ENCODE measurements around the gene SENP7. TPM values are rescaled to one million over a fixed set of nuclear protein-coding genes. Genes with fewer than 3 reads are reported as not detected.

The SENP7 gene
- total and polyA plus RNA-seq, 12 donors, result 6.2 to 43.0 (median 12.4) TPM

DNA sequence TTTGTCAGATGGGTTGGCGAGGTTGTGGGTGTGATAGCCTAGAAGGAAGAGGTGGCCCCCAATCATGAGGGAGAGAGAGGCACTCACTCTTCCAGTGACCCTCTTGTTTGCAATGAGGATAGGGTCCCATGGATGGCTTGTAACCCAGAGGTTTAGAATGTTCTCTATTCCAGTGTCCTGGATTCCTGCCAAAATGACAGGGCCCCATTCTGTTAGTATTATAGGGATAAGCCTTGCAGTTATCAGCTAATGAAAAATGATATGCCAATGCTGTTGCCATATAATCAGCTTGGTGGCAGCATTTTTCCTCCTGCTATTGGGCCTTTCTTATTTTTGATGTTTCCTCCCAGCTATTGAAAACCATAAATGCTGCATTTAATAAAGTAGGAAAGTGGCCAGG is 23.3 kb upstream of the SENP7 start:
- DNase-seq, result no peak

DNA sequence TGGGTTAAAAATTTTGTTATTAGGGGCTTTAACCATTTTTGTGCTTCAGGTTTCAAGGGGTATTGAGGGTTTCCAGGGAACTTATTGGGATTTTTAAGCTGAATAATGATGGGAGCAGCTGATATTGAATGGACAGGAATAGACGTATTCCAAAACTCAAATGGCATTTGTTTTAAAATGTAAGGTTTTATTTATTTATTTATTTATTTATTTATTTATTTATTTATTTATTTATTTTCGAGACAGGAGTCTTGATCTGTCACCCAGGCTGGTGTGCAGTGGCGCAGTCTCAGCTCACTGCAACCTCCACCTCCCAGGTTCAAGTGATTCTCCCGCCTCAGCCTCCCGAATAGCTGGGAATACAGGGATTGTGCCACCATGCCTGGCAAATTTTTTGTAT is 22.2 kb upstream of the SENP7 start:
- intact Hi-C loops (cut with DNase I), result no loop called here
- no peak for TF ChIP-seq POLR2A (IDR thresholded peaks at IDR 0.05)
- TF ChIP-seq, protein P1, sequence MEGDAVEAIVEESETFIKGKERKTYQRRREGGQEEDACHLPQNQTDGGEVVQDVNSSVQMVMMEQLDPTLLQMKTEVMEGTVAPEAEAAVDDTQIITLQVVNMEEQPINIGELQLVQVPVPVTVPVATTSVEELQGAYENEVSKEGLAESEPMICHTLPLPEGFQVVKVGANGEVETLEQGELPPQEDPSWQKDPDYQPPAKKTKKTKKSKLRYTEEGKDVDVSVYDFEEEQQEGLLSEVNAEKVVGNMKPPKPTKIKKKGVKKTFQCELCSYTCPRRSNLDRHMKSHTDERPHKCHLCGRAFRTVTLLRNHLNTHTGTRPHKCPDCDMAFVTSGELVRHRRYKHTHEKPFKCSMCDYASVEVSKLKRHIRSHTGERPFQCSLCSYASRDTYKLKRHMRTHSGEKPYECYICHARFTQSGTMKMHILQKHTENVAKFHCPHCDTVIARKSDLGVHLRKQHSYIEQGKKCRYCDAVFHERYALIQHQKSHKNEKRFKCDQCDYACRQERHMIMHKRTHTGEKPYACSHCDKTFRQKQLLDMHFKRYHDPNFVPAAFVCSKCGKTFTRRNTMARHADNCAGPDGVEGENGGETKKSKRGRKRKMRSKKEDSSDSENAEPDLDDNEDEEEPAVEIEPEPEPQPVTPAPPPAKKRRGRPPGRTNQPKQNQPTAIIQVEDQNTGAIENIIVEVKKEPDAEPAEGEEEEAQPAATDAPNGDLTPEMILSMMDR (IDR thresholded peaks at IDR 0.05), result no peak
- WGBS, 4 donors, result 72 to 82% (median 77%) methylated on average over 5 of the region's 5 CpGs

More for the DNA sequence above, 23.3 kb upstream of the SENP7 start:
- H3K4me3 ChIP-seq, result no peak overlapping the region
- no peaks in the 10 kb centered on the region for H3K9me3 ChIP-seq (replicated peaks in 1 of 3)
- TF ChIP-seq, protein P1 (IDR thresholded peaks at IDR 0.05), result no peak
- no peak for TF ChIP-seq POLR2A (IDR thresholded peaks at IDR 0.05)
- no peaks in the 10 kb centered on the region for H3K36me3 ChIP-seq (replicated peaks in 1 of 2)
- intact Hi-C loops (cut with DNase I), result no loop called here
- H3K27ac ChIP-seq, result no peak overlapping the region
- 69 to 100% (median 88%) methylated on average over 1 of the region's 1 CpG for WGBS, 4 donors
- no peaks in the 10 kb centered on the region for H3K4me1 ChIP-seq (replicated peaks in 1 of 2)
- H3K27me3 ChIP-seq, result no peaks in the 10 kb centered on the region

DNA sequence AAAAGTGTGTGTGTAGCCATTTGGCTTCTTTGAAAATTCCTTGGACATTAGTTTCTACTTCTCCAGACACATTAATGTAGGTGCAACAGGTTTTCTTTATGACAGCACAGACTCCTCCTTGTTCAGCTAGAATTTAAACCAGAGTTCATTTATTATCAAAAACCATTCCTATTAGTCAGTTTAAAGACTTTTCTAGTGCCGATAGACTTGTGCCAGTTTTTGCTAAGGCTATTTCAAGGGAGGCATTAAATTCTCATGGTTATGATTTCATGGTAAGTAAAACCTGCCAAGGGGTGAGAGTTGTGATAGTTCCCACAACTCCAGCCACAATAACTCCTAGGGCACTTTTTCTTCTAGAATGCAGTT is 20.6 kb upstream of the SENP7 start:
- TF ChIP-seq, protein P1 (IDR thresholded peaks at IDR 0.05), result no peak
- TF ChIP-seq POLR2A (IDR thresholded peaks at IDR 0.05), result no peak
- H3K4me1 ChIP-seq (replicated peaks in 1 of 2), result no peaks in the 10 kb centered on the region
- DNase-seq, result no peak
- H3K36me3 ChIP-seq (replicated peaks in 1 of 2), result no peaks in the 10 kb centered on the region
- H3K9me3 ChIP-seq (replicated peaks in 1 of 3), result no peaks in the 10 kb centered on the region
- H3K27me3 ChIP-seq, result no peaks in the 10 kb centered on the region
- intact Hi-C loops (cut with DNase I), result no loop called here
- no peak overlapping the region for H3K4me3 ChIP-seq
- H3K27ac ChIP-seq, result no peak overlapping the region
- WGBS, 4 donors, result 67 to 85% (median 78%) methylated on average over 1 of the region's 1 CpG

More for the DNA sequence above, 22.2 kb upstream of the SENP7 start:
- no peaks in the 10 kb centered on the region for H3K9me3 ChIP-seq (replicated peaks in 1 of 3)
- DNase-seq, result no peak
- H3K27ac ChIP-seq, result no peak overlapping the region
- no peaks in the 10 kb centered on the region for H3K36me3 ChIP-seq (replicated peaks in 1 of 2)
- no peak overlapping the region for H3K4me3 ChIP-seq
- H3K27me3 ChIP-seq, result no peaks in the 10 kb centered on the region
- H3K4me1 ChIP-seq (replicated peaks in 1 of 2), result no peaks in the 10 kb centered on the region

- intact Hi-C loops (cut with DNase I), result no loop called here
- Histone ChIP-seq H3K4me3 (no peak overlapping the region), H3K27me3 (no peaks in the 10 kb centered on the region), H3K27ac (no peak overlapping the region), H3K9me3 (replicated peaks in 1 of 3) (no peaks in the 10 kb centered on the region), H3K4me1 (replicated peaks in 1 of 2) (no peaks in the 10 kb centered on the region), H3K36me3 (replicated peaks in 1 of 2) (no peaks in the 10 kb centered on the region)
- WGBS, 4 donors, result 58 to 66% (median 64%) methylated on average over 9 of the region's 9 CpGs
- DNase-seq, result no peak
- TF ChIP-seq POLR2A (IDR thresholded peaks at IDR 0.05), result no peak
- TF ChIP-seq, protein P1 (IDR thresholded peaks at IDR 0.05), result no peak
These were observed 20.0 kb upstream of the SENP7 start for GRCh38 chr3:101532783-101533602.
